Measurements from ENCODE around the gene ID1. TPM values are rescaled to one million over a fixed set of nuclear protein-coding genes. Genes with fewer than 3 reads are reported as not detected.

ID1 gene
- total and polyA plus RNA-seq, 2 experiments from 2014 or later = 221 to 479 TPM

- Mint-ChIP-seq H3K27ac (no peak overlapping the region), H3K36me3 (ENCODE audit: low read depth) (no peaks in the 10 kb centered on the region), H3K4me1 (no peaks in the 10 kb centered on the region), H3K9me3 (no peaks in the 10 kb centered on the region), H3K4me3 (no peak overlapping the region), H3K27me3 (ENCODE audit: insufficient read depth, low read depth, poor library complexity) (peaks cover 7% of the 10 kb centered on the region)
- TF ChIP-seq ZNF114 (CRISPR knock-in tag; IDR thresholded peaks at IDR 0.05) (no peak), REST (IDR thresholded peaks at IDR 0.05; ENCODE audit: unreplicated experiment) (no peak), ZNF331 (CRISPR knock-in tag; IDR thresholded peaks at IDR 0.05; ENCODE audit: low read depth) (no peak), JUNB (IDR thresholded peaks at IDR 0.05; ENCODE audit: unreplicated experiment) (no peak), POLR2AphosphoS5 (IDR thresholded peaks at IDR 0.05; ENCODE audit: low read depth) (no peak), NANOG (IDR thresholded peaks at IDR 0.05; ENCODE audit: borderline replicate concordance) (no peak), ZNF462 (CRISPR knock-in tag; IDR thresholded peaks at IDR 0.05) (no peak), CTCF (conservative IDR thresholded peaks at IDR 0.05; ENCODE audit: low read depth in 2 of 2) (no peak)
- DNase-seq (ENCODE audit: low spot score) (no peak), ATAC-seq (no peak)
- Histone ChIP-seq H3K4me2 (no peak overlapping the region), H3K9me2 (ENCODE audit: insufficient read depth) (no peaks in the 10 kb centered on the region), H3K36me3 (ENCODE audit: insufficient read depth) (no peaks in the 10 kb centered on the region), H2AFZ (peak overlapping the region; percentile 70), H3K79me2 (replicated peaks; ENCODE audit: insufficient read depth) (no peaks in the 10 kb centered on the region), H4K20me1 (replicated peaks; ENCODE audit: insufficient read depth) (no peaks in the 10 kb centered on the region; the same call in 1 of the 2 replicates), H3K4me3 (no peak overlapping the region), H3F3A (replicated peaks; ENCODE audit: low read depth) (peaks cover 8% of the 10 kb centered on the region; the same call in 1 of the 2 replicates), H3K27me3 (ENCODE audit: insufficient read depth) (0 out of 2 replicates have a peak, but pooled peaks cover 3% of the 10 kb centered on the region), H3K27ac (ENCODE audit: low read depth) (no peak overlapping the region), H3K4me1 (ENCODE audit: insufficient read depth) (peaks cover 1% of the 10 kb centered on the region; the same call in 1 of the 2 replicates)
Observed at GRCh38 chr20:31643522-31643921, 38.4 kb downstream of the ID1 start.
